Medulla oblongata (tissue), 1 donor: ENCODE results near the gene GRAMD1B.

Experiments used
- DNase-seq: peaks from one replicate; pipeline ENCODE4 v3.0.0-alpha.2; 2015; ENCODE audit errors: extremely low spot score

Gene GRAMD1B

GRCh38 chr11:123429913-123430720 lies at the start of gene GRAMD1B:
Gene GRAMD1B, plus strand, starts transcription at chr11:123430269. Its CDS starts 524 bp downstream, at chr11:123430793.
- peak; percentile 18 for DNase-seq

- DNase-seq, result no peak
Observed at GRCh38 chr11:123381149-123381548, 48.9 kb upstream of the GRAMD1B start.

DNA sequence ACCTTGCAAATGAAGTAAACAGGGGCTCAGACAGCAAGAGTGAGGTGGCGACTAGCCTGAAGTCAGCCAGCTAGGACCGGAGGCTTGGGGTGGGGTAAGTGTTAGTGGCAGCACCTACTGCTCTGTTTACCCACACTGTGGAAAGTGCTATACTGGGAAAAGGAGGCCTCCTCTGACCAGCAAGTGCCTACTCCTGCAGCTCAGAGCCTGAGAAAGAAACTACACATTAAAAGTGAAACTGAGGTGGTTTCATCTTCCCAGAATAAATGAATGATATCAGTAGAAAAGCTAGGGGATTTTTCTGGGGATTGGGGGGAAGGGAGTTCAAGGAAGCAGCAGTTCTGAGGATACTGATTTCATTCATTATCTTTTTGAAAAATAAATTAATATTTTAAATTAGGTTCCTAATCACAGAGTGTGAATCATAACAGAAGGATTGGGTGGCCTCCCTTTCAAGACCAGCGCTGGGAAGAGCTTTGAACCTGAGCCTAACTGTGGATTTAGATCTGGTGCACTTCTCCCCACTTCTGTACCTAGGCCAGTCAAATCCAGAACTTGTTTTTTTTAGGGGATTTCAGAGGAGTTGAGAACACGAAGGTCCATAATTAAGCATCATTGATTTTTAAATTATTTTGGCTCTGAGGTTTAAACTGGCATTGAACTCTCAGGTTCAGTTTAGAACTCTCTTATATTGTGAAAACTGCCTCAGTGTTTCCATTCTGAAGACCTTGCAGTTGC lies 48.1 kb upstream of the GRAMD1B start:
- no peak for DNase-seq

DNA sequence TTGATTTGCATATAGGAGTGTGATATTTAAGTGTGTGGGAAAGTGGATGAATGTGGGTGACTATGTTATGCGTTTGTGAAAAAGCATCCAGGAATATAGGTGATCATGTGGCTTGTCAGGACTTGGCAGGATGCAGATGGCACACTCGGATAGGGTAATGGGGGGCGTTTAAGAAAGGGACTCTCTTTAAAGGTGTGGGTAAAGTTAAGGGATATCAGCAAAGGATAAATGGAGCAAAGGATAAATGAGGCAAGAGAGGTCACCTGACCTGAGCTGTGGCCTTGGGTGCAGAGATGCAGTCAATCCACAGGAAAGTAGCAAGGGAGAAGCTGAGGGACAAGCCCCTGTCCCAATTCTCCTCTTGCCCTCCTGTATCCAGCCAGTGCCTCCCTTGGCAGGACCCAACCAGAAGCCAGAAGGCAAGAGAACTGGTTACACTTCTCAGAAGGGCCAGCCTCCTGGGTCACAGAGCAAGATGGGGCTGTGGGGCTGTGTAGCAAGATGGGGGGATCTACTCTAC lies 47.5 kb upstream of the GRAMD1B start:
- no peak for DNase-seq

DNA sequence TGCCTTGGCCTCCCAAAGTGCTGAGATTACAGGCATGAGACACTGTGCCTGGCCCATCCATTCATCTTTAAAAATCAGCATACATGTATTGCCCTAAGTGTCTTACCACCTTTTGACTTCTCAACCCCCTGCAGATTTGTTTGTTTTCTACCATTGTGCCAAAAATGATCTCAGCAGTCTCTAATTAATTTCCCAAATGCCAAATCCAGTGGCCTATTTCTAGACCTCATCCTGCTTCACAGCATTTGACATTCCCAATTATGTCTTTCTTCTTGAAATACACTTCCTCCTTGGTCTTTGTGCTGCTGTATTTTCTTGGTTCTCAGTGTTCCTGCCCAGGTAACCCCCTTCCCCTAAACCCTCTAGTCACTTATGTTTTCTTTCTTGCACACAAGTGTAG lies 46.0 kb upstream of the GRAMD1B start:
- no peak for DNase-seq

DNA sequence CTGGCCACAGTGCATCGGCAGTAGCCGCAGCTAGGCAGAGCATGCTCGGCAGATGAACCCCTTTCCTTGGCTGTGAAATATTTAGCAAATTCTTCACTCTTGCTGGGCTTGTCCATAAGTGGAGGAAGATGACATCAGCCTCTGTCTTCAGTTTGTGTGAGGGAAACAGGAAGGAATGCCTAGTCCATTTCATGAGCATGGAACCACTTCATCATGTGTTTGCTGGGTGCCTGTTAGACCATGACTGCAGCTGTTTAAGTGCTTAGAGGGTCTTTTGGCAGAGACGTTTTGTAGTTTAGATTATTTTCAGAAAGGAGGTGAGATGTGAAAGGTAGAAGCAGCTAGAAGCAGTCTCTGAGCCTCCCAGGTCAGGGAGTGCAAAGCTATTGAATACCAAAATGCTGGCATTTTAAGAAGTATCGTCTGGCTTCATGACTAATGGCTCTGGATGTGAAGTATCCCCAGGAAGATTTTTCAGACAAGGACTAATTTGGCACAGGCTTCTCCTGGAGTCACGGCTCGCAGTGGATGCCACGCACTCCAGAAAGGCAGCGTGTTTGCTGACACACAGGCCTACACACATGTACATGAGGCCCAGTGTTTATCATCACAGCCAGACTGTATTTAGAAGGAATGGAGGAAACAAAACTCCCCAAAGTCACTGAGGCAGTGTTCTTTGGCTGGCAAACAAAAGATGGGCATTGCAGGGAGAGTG lies 43.1 kb upstream of the GRAMD1B start:
- no peak for DNase-seq

DNA sequence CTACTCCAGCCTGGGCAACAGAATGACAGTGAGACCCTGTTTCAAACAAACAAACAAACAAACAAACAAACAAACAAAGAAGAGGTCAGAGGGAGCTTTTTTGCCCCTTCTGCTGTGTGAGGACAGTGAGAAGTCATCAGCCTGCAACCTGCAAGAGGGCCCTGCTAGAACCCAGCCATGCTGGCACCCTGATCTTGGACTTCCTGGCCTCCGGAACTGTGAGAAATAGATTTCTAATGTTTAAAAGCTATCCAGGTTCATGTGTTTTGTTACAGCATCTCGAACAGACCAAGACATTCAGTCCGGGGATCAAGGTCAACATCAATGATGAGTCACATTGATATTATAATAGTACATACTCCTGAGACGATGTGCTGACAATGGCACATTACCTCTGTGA lies 41.4 kb upstream of the GRAMD1B start:
- no peak for DNase-seq

DNA sequence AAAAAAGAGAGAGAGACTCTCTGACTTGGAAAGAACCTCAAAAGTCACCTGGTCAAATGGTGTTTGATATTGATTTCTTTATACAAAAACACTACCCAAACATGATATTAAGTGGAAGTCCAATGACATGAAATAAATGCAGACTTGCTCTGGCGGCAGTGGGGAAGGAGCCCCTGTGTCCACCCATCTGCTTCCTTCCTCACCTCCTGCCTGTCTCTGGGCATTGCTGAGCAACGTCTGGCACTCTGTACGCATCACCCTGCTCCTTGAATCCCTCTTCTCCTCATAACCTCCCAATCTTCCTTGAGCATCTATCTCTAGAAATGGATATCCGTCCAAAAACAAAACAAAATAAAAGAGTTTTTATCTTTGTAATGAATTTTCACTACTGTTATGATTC lies 39.9 kb upstream of the GRAMD1B start:
- DNase-seq, result no peak

DNA sequence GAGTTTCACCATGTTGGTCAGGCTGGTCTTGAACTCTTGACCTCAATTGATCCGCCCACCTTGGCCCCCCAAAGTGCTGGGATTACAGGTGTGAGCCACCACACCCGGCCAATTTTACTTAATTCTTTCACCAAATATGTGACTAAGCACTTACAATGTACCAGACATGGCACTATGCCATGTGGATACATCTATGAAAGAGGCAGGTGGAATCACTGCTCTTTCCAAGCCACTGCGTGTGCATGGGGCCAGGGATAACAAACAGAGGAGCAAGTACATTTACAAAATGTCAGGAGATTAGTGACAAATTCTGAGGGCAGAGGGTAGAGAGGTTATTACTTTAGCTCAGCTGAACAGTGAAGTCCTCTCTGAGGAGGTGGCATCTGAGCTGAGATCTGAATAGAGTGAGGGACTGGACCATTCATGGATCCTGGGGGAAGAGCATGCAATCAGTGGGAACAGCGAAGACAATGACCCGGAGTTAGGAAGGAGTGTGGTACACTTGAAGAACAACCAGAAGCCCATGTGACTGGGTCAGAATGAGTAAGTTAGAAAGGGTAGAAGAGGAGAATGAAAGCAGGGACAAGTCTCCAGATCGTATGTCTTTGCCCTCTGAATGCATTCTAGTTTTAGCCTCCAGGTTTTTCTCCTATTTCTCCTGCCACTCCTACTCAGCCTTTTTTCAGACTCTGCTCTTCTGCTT lies 38.3 kb upstream of the GRAMD1B start:
- no peak for DNase-seq

GRCh38 chr11:123392431-123392830 lies 37.6 kb upstream of the GRAMD1B start:
- no peak for DNase-seq

DNA sequence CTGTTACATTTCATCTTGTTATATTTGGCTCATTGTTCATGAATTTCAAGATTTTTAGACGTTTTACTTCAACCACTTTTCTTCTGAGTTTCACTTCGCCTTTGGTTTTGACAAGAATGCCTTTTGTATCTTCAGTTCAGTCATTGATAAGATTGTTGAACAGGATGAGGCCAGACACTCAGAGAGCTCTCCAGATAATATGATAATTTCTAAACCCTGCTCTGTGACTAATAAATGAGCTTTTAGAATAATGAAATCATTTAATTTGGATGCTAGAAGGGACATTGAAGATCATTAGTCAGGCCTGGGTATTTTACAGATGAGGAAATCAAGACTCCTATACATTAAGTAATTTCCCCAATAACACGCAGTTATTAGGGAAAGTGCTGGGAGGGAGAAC lies 37.2 kb upstream of the GRAMD1B start:
- DNase-seq, result no peak

DNA sequence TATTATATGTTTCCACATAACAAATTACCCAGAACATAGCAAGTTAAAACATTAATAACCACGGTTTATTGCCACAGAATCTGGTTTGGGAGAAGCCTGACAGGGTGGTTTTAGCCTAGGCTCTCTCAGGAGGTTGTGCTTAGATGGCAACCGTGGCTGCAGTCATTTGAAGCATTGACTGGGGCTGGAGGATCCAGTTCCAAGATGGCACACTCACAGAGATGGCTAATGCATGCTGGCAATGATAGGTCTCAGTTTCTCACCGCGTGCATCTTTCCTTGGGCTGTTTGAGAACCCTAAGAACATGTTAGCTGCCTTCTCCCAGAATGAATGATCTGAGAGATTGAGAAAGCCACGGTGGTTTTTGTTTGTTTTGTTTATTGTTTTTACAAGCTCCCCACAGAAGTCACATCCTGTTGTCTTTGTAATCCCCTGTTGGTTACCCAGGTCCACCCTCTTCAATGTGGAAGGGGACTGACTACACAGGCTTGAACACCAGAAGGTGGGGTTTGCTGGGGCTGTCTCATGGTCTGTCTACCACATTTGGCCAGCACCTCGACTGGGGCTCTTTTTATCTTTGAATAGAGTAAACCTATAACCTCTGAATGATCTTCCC lies 36.6 kb upstream of the GRAMD1B start:
- DNase-seq, result no peak

DNA sequence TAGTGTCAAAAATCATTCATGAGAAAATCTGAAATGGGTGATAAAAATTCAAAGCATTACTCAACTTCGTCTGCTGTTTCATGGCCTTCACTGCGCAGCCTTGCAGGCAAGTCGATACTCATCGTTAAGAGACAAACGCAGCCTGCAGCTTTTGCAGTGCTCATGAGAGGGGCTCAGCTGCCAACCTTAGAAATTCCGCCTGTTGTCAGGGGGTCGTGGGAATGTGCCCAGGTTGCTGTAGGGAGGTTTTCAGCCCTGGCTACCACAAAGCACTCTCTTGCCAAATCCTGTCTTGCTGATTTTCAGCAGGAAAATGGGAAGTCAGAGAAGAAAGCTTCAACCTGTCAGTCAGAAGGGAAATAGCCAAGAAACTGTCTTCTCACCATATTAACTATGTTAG lies 25.4 kb upstream of the GRAMD1B start:
- DNase-seq, result no peak

DNA sequence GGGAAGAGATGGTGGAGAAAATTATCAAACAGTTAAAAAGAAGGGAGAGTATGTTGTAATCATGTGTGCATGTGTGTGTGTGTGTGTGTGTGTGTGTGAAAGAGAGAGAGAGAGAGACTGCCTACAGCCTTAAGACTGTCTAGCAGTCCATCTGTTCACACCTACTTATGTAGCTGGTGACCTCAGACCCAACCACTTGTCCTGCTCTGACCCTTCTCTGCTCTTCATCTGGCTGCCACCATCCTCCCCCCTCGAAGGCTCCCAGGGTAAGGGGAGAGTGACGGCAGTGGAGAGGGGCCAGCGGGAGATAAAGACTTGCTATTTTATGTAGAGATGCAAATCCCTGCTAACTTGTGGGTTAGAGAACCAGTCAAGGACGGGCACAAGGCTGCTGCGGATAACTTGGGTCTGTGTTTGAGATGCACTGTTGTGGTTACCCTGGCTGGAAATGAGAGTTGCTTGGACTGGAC lies 24.9 kb upstream of the GRAMD1B start:
- no peak for DNase-seq

- DNase-seq, result no peak
Observed at GRCh38 chr11:123406441-123407129, 23.5 kb upstream of the GRAMD1B start.

GRCh38 chr11:123407130-123407995 lies 22.7 kb upstream of the GRAMD1B start:
- DNase-seq, result peak; percentile 69

GRCh38 chr11:123407996-123408597 lies 22.0 kb upstream of the GRAMD1B start:
- no peak for DNase-seq

GRCh38 chr11:123408619-123409455 lies 21.2 kb upstream of the GRAMD1B start:
- DNase-seq, result no peak
